Mesodermal cell (in vitro differentiated cells): ENCODE measurements around the gene RGS5.

Source experiments
- H3K27ac ChIP-seq: 2 replicates; pipeline ENCODE4 v1.7.0; 2013; ENCODE audit warnings: mild to moderate bottlenecking, low read depth, low read length, moderate library complexity; ENCODE audit not compliant: severe bottlenecking
- H3K36me3 ChIP-seq: 2 replicates; pipeline ENCODE4 v1.7.1; 2013; ENCODE audit warnings: mild to moderate bottlenecking, low read length, moderate library complexity; ENCODE audit not compliant: control insufficient read depth, insufficient read depth
- H3K4me1 ChIP-seq: one replicate; pipeline ENCODE4 v1.7.1; 2013; ENCODE audit warnings: mild to moderate bottlenecking, low read length; ENCODE audit not compliant: insufficient read depth, control insufficient read depth, poor library complexity, severe bottlenecking
- H3K4me3 ChIP-seq: 2 replicates; pipeline ENCODE4 v1.7.0; 2013; ENCODE audit warnings: low read length, control low read depth, mild to moderate bottlenecking; ENCODE audit not compliant: insufficient read depth, poor library complexity, severe bottlenecking; ENCODE audit errors: extremely low read depth
- H3K9me3 ChIP-seq: 2 replicates; pipeline ENCODE4 v1.7.1; 2013; ENCODE audit warnings: mild to moderate bottlenecking, low read length, moderate library complexity; ENCODE audit not compliant: control insufficient read depth
- WGBS, 2 experiments: methylation state at CpG; one replicate each; pipeline ENCODE4 v1.1.5; 2013; ENCODE audit warnings: missing lambda C conversion rate in 2 of 2; ENCODE audit not compliant: insufficient coverage in 2 of 2; 5-methylcytosine and 5-hydroxymethylcytosine counted together

The RGS5 gene

GRCh38 chr1:163186862-163187261 lies 15.9 kb downstream of the RGS5 start:
- 86% methylated on average over 1 of the region's 2 CpGs; no CpG with 5 or more reads in 1 of the 2 experiments for WGBS, 2 experiments

GRCh38 chr1:163182330-163182949 lies 20.3 kb downstream of the RGS5 start:
- Histone ChIP-seq H3K36me3 (peaks cover 68% of the 10 kb centered on the region), H3K4me3 (no peak overlapping the region), H3K27ac (peak overlapping the region; percentile 33), H3K4me1 (no peaks in the 10 kb centered on the region), H3K9me3 (no peaks in the 10 kb centered on the region)
- WGBS, 2 experiments = no CpG with 5 or more reads among the region's 2 CpGs

More at GRCh38 chr1:163186862-163187261, 15.9 kb downstream of the RGS5 start:
- Histone ChIP-seq H3K4me3 (no peak overlapping the region), H3K27ac (no peak overlapping the region), H3K4me1 (no peaks in the 10 kb centered on the region), H3K9me3 (no peaks in the 10 kb centered on the region), H3K36me3 (peaks cover 80% of the 10 kb centered on the region)

- peaks cover 46% of the 10 kb centered on the region for H3K36me3 ChIP-seq
- H3K9me3 ChIP-seq = no peaks in the 10 kb centered on the region
- peaks cover 4% of the 10 kb centered on the region for H3K4me1 ChIP-seq
- 92 to 100% methylated on average over 1 to 2 of the region's 2 CpGs for WGBS, 2 experiments
- H3K27ac ChIP-seq = no peak overlapping the region
- no peak overlapping the region for H3K4me3 ChIP-seq
Observed at GRCh38 chr1:163178628-163179027, 24.1 kb downstream of the RGS5 start.

- H3K9me3 ChIP-seq = no peaks in the 10 kb centered on the region
- peaks cover 40% of the 10 kb centered on the region for H3K36me3 ChIP-seq
- H3K4me3 ChIP-seq = no peak overlapping the region
- 96 to 100% methylated on average over 1 to 4 of the region's 4 CpGs for WGBS, 2 experiments
- peaks cover 19% of the 10 kb centered on the region for H3K4me1 ChIP-seq
- no peak overlapping the region for H3K27ac ChIP-seq
Observed at GRCh38 chr1:163176797-163177196, 25.9 kb downstream of the RGS5 start.

GRCh38 chr1:163174524-163175437 lies 27.9 kb downstream of the RGS5 start:
- WGBS, 2 experiments = 65 to 66% methylated on average over 13 to 16 of the region's 18 CpGs
- H3K4me3 ChIP-seq = no peak overlapping the region
- peak overlapping the region; percentile 51 for H3K27ac ChIP-seq
- H3K9me3 ChIP-seq = no peaks in the 10 kb centered on the region
- peaks cover 29% of the 10 kb centered on the region for H3K36me3 ChIP-seq
- H3K4me1 ChIP-seq = peaks cover 22% of the 10 kb centered on the region

GRCh38 chr1:163173121-163173520 lies 29.6 kb downstream of the RGS5 start:
- Histone ChIP-seq H3K27ac (peak overlapping the region; percentile 19), H3K9me3 (no peaks in the 10 kb centered on the region), H3K4me3 (no peak overlapping the region), H3K4me1 (peaks cover 22% of the 10 kb centered on the region), H3K36me3 (peaks cover 16% of the 10 kb centered on the region)
- WGBS, 2 experiments = 89 to 94% methylated on average over 2 to 4 of the region's 4 CpGs

- peaks cover 13% of the 10 kb centered on the region for H3K36me3 ChIP-seq
- H3K4me3 ChIP-seq = no peak overlapping the region
- WGBS, 2 experiments = 100% methylated on average over 1 of the region's 2 CpGs; no CpG with 5 or more reads in 1 of the 2 experiments
- H3K4me1 ChIP-seq = peaks cover 25% of the 10 kb centered on the region
- H3K9me3 ChIP-seq = no peaks in the 10 kb centered on the region
- H3K27ac ChIP-seq = no peak overlapping the region
Observed at GRCh38 chr1:163172596-163172995, 30.1 kb downstream of the RGS5 start.

- Histone ChIP-seq H3K4me3 (no peak overlapping the region), H3K4me1 (peaks cover 33% of the 10 kb centered on the region), H3K9me3 (no peaks in the 10 kb centered on the region), H3K27ac (peak overlapping the region; percentile 10), H3K36me3 (peaks cover 14% of the 10 kb centered on the region)
- WGBS, 2 experiments = 79 to 89% methylated on average over 4 to 5 of the region's 5 CpGs
Observed at GRCh38 chr1:163171826-163172225, 30.9 kb downstream of the RGS5 start.

- H3K9me3 ChIP-seq = no peaks in the 10 kb centered on the region
- no peak overlapping the region for H3K27ac ChIP-seq
- no peak overlapping the region for H3K4me3 ChIP-seq
- 91 to 96% methylated on average over 3 to 4 of the region's 5 CpGs for WGBS, 2 experiments
- peaks cover 38% of the 10 kb centered on the region for H3K4me1 ChIP-seq
- H3K36me3 ChIP-seq = peaks cover 21% of the 10 kb centered on the region
Observed at GRCh38 chr1:163170975-163171676, 31.6 kb downstream of the RGS5 start.

GRCh38 chr1:163170331-163170730 lies 32.4 kb downstream of the RGS5 start:
- H3K9me3 ChIP-seq = no peaks in the 10 kb centered on the region
- no peak overlapping the region for H3K27ac ChIP-seq
- peaks cover 40% of the 10 kb centered on the region for H3K4me1 ChIP-seq
- H3K36me3 ChIP-seq = peaks cover 27% of the 10 kb centered on the region
- WGBS, 2 experiments = no CpG with 5 or more reads among the region's 1 CpG
- no peak overlapping the region for H3K4me3 ChIP-seq
